ENCODE measurements around the gene EPSTI1. TPM values are rescaled to one million over a fixed set of nuclear protein-coding genes. Genes with fewer than 3 reads are reported as not detected.

EPSTI1 gene
- total and polyA plus RNA-seq, 9 donors: 1.5 to 20.8 (median 5.4) TPM

GRCh38 chr13:42907745-42908144 lies 84.3 kb downstream of the EPSTI1 start:
- TF ChIP-seq, protein P1, sequence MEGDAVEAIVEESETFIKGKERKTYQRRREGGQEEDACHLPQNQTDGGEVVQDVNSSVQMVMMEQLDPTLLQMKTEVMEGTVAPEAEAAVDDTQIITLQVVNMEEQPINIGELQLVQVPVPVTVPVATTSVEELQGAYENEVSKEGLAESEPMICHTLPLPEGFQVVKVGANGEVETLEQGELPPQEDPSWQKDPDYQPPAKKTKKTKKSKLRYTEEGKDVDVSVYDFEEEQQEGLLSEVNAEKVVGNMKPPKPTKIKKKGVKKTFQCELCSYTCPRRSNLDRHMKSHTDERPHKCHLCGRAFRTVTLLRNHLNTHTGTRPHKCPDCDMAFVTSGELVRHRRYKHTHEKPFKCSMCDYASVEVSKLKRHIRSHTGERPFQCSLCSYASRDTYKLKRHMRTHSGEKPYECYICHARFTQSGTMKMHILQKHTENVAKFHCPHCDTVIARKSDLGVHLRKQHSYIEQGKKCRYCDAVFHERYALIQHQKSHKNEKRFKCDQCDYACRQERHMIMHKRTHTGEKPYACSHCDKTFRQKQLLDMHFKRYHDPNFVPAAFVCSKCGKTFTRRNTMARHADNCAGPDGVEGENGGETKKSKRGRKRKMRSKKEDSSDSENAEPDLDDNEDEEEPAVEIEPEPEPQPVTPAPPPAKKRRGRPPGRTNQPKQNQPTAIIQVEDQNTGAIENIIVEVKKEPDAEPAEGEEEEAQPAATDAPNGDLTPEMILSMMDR (IDR thresholded peaks at IDR 0.05): no peak
- no peak for TF ChIP-seq POLR2A (IDR thresholded peaks at IDR 0.05)
- WGBS, 3 donors: 88 to 94% (median 93%) methylated on average over 4 of the region's 4 CpGs
- H3K4me3 ChIP-seq: no peak overlapping the region
- intact Hi-C loops (cut with DNase I): no loop called here
- DNase-seq: no peak
- H3K27me3 ChIP-seq: no peaks in the 10 kb centered on the region
- H3K27ac ChIP-seq: no peak overlapping the region
- H3K36me3 ChIP-seq: no peaks in the 10 kb centered on the region
- no peaks in the 10 kb centered on the region for H3K4me1 ChIP-seq (ENCODE audit: insufficient read depth)
- no peaks in the 10 kb centered on the region for H3K9me3 ChIP-seq

DNA sequence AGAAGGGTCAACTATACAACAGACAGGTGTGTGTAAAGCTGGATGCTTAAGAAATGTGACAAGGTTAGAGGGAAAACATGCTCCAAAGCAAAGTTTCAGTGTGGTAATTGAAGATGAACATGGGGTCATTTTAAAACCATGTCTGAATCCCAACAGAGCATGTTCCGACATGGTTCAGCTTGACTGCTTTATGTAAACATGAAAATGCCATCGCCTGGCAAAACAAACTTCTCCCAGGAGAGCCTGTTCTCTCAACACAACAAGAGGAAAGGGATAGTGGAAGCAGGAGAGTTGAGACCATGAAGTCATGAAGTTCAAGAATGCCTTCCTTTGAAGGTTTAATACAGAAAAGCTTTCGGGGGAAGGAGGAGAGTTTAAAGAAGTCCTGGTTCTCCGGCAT lies 85.8 kb downstream of the EPSTI1 start:
- WGBS, 3 donors: 89 to 95% (median 93%) methylated on average over 4 of the region's 4 CpGs
- Histone ChIP-seq H3K27ac (no peak overlapping the region), H3K27me3 (no peaks in the 10 kb centered on the region), H3K4me3 (no peak overlapping the region), H3K9me3 (no peaks in the 10 kb centered on the region), H3K36me3 (no peaks in the 10 kb centered on the region), H3K4me1 (ENCODE audit: insufficient read depth) (no peaks in the 10 kb centered on the region)
- no peak for TF ChIP-seq POLR2A (IDR thresholded peaks at IDR 0.05)
- intact Hi-C loops (cut with DNase I): no loop called here
- DNase-seq: no peak

DNA sequence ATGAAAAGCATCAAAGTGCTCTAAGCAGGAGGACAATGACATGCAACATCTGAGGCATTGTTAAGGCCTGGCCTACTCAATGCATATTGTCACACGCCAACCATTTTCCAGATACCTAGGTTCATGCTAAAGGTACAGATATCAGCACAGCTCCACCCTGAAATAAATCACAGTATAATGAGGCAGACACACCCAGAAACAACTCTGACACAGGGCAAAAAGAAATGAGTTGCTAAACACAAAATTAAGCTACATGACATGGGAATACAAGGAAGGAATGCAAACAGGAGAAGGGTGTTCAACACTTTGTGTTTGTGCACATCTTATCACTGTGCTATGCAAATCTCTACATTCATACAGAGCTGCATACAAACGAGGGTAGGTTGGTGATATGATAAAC lies 86.5 kb downstream of the EPSTI1 start:
- Histone ChIP-seq H3K36me3 (no peaks in the 10 kb centered on the region), H3K9me3 (no peaks in the 10 kb centered on the region), H3K4me1 (ENCODE audit: insufficient read depth) (no peaks in the 10 kb centered on the region), H3K27me3 (no peaks in the 10 kb centered on the region), H3K4me3 (no peak overlapping the region), H3K27ac (no peak overlapping the region)
- 64 to 72% (median 71%) methylated on average over 2 of the region's 2 CpGs for WGBS, 3 donors
- TF ChIP-seq POLR2A (IDR thresholded peaks at IDR 0.05): no peak
- TF ChIP-seq, protein P1 (IDR thresholded peaks at IDR 0.05): no peak
- TF ChIP-seq EP300 (IDR thresholded peaks at IDR 0.05): no peak
- no peak for DNase-seq
- intact Hi-C loops (cut with DNase I): no loop called here

DNA sequence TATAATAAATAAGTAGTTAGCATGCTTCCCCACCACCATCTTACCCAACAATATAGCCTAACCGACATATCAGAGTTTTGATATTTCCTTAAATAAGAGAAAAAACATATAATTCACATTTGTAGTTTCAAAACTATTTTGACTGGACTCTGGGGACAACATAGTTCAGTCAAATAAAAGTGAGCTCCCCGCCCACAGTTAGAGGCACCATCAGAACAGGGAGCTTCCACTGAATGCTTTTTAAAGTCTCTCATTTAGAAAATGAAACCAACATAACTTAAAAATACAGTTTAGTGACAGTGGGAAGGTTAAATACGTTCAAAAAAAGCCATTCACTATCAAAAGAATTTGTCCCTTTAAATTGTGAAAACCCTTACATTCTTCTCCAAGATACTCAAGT lies 92.8 kb downstream of the EPSTI1 start:
- 78 to 83% (median 82%) methylated on average over 3 of the region's 3 CpGs for WGBS, 3 donors
- intact Hi-C loops (cut with DNase I): no loop called here
- Histone ChIP-seq H3K4me1 (ENCODE audit: insufficient read depth) (peaks cover 1% of the 10 kb centered on the region), H3K27ac (no peak overlapping the region), H3K27me3 (no peaks in the 10 kb centered on the region), H3K36me3 (no peaks in the 10 kb centered on the region), H3K9me3 (no peaks in the 10 kb centered on the region), H3K4me3 (no peak overlapping the region)
- no peak for DNase-seq
- TF ChIP-seq, protein P1 (IDR thresholded peaks at IDR 0.05): no peak
- TF ChIP-seq POLR2A (IDR thresholded peaks at IDR 0.05) (no peak), EP300 (IDR thresholded peaks at IDR 0.05) (no peak)

- Histone ChIP-seq H3K9me3 (no peaks in the 10 kb centered on the region), H3K4me3 (no peak overlapping the region), H3K27me3 (no peaks in the 10 kb centered on the region), H3K36me3 (no peaks in the 10 kb centered on the region), H3K4me1 (ENCODE audit: insufficient read depth) (peaks cover 2% of the 10 kb centered on the region), H3K27ac (no peak overlapping the region)
- TF ChIP-seq, protein P1 (IDR thresholded peaks at IDR 0.05): no peak
- TF ChIP-seq EP300 (IDR thresholded peaks at IDR 0.05) (no peak), POLR2A (IDR thresholded peaks at IDR 0.05) (no peak)
- DNase-seq: no peak
- 96 to 98% (median 97%) methylated on average over 3 of the region's 3 CpGs for WGBS, 3 donors
- intact Hi-C loops (cut with DNase I): no loop called here
These were observed 96.3 kb downstream of the EPSTI1 start for GRCh38 chr13:42895776-42896175.
